Fibroblast of villous mesenchyme (primary cell): ENCODE data around the gene ANO2. TPM values are rescaled to one million over a fixed set of nuclear protein-coding genes. Genes with fewer than 3 reads are reported as not detected.

ENCODE experiments used
- DNase-seq: peaks from one replicate; pipeline ENCODE4 v3.0.0-alpha.2; 2010; ENCODE audit warnings: low read depth
- H3K4me3 ChIP-seq: 2 replicates; pipeline ENCODE4 v1.5.1; 2011; ENCODE audit warnings: low read depth, mild to moderate bottlenecking, low read length
- CTCF ChIP-seq: IDR thresholded peaks from 2 replicates; pipeline ENCODE4 v1.5.1; 2012; ENCODE audit warnings: low read depth, mild to moderate bottlenecking, low read length; ENCODE audit not compliant: insufficient read depth
- total RNA-seq: library from RNA; depleted of rRNA; stranded (reverse); fragments of >200 nt; gene quantifications from 2 replicates; pipeline ENCODE4 v1.2.3, GENCODE V29; 2012

ANO2 gene
- total RNA-seq, 1 donor = 0.43 TPM

- no peak for DNase-seq
- no peak overlapping the region for H3K4me3 ChIP-seq
- no peak for TF ChIP-seq CTCF
Observed at GRCh38 chr12:5621329-5621728, 323.7 kb downstream of the ANO2 start.

- no peak for DNase-seq
- TF ChIP-seq CTCF = no peak
Observed at GRCh38 chr12:5620896-5621295, 324.2 kb downstream of the ANO2 start.

GRCh38 chr12:5619628-5620027 is 325.4 kb downstream of the ANO2 start:
- TF ChIP-seq CTCF = no peak
- no peak for DNase-seq
- no peak overlapping the region for H3K4me3 ChIP-seq

More at GRCh38 chr12:5620896-5621295, 324.2 kb downstream of the ANO2 start:
- H3K4me3 ChIP-seq = no peak overlapping the region

- no peak for TF ChIP-seq CTCF
- H3K4me3 ChIP-seq = no peak overlapping the region
- DNase-seq = no peak
Observed at GRCh38 chr12:5616854-5617253, 328.2 kb downstream of the ANO2 start.

GRCh38 chr12:5615760-5616159 is 329.3 kb downstream of the ANO2 start:
- no peak for DNase-seq
- no peak overlapping the region for H3K4me3 ChIP-seq
- TF ChIP-seq CTCF = no peak

- no peak overlapping the region for H3K4me3 ChIP-seq
- no peak for TF ChIP-seq CTCF
- DNase-seq = no peak
Observed at GRCh38 chr12:5614256-5614655, 330.8 kb downstream of the ANO2 start.
